GM23338 (cell line): Measurements from ENCODE around the gene POLA1. TPM values are rescaled to one million over a fixed set of nuclear protein-coding genes. Genes with fewer than 3 reads are reported as not detected.

Experiments
- ATAC-seq: fragments of 200-7000 bp; cut with Tn5 transposase; 3 replicates; pipeline ENCODE4 v1.9.1; 2020
- DNase-seq: peaks from one replicate; pipeline ENCODE4 v3.0.0-alpha.2; 2015; ENCODE audit warnings: low spot score
- H2AFZ ChIP-seq: fragments of 200-600 bp; sonication (generic); 2 replicates; pipeline ENCODE4 v1.8.0; 2016; ENCODE audit warnings: antibody characterized with exemption, mild to moderate bottlenecking, moderate library complexity
- H3F3A ChIP-seq: fragments of 200-600 bp; sonication (generic); replicated peaks from 2 replicates; pipeline ENCODE4 v1.8.0; 2017; ENCODE audit warnings: antibody characterized with exemption, mixed run types, low read depth
- H3K27ac ChIP-seq: fragments of 200-600 bp; sonication (generic); 2 replicates; pipeline ENCODE4 v1.6.1; 2016; ENCODE audit warnings: low read depth
- H3K27me3 ChIP-seq: fragments of 200-600 bp; sonication (generic); 2 replicates; pipeline ENCODE4 v1.8.0; 2016; ENCODE audit warnings: mild to moderate bottlenecking, mixed run types, moderate library complexity; ENCODE audit not compliant: insufficient read depth
- H3K36me3 ChIP-seq: fragments of 200-600 bp; sonication (generic); 2 replicates; pipeline ENCODE4 v1.8.0; 2016; ENCODE audit warnings: mild to moderate bottlenecking; ENCODE audit not compliant: insufficient read depth
- H3K4me1 ChIP-seq: fragments of 200-600 bp; sonication (generic); 2 replicates; pipeline ENCODE4 v1.8.0; 2016; ENCODE audit warnings: mild to moderate bottlenecking, moderate library complexity; ENCODE audit not compliant: insufficient read depth
- H3K4me2 ChIP-seq: fragments of 200-600 bp; sonication (generic); 2 replicates; pipeline ENCODE4 v1.7.1; 2017; ENCODE audit warnings: mixed run types
- H3K4me3 ChIP-seq: fragments of 200-600 bp; sonication (generic); 2 replicates; pipeline ENCODE4 v1.6.1; 2016; ENCODE audit warnings: mixed run types
- H3K79me2 ChIP-seq: fragments of 200-600 bp; sonication (generic); replicated peaks from 2 replicates; pipeline ENCODE4 v1.8.0; 2017; ENCODE audit warnings: mild to moderate bottlenecking; ENCODE audit not compliant: insufficient read depth
- H3K9me2 ChIP-seq: fragments of 200-600 bp; sonication (generic); 2 replicates; pipeline ENCODE4 v1.8.0; 2017; ENCODE audit not compliant: insufficient read depth
- H4K20me1 ChIP-seq: fragments of 200-600 bp; sonication (generic); replicated peaks from 2 replicates; pipeline ENCODE4 v1.8.0; 2017; ENCODE audit warnings: mild to moderate bottlenecking; ENCODE audit not compliant: insufficient read depth
- H3K27ac Mint-ChIP-seq: 2 replicates; pipeline ENCODE4 v1.8.0; 2020; ENCODE audit warnings: inconsistent platforms, mild to moderate bottlenecking, moderate library complexity, mixed read lengths
- H3K27me3 Mint-ChIP-seq: 3 replicates; pipeline ENCODE4 v1.8.0; 2022; ENCODE audit warnings: low read depth, mild to moderate bottlenecking, moderate library complexity, mixed read lengths, inconsistent platforms; ENCODE audit not compliant: insufficient read depth, poor library complexity
- H3K36me3 Mint-ChIP-seq: 3 replicates; pipeline ENCODE4 v1.8.0; 2021; ENCODE audit warnings: low read depth, mild to moderate bottlenecking, inconsistent platforms, moderate library complexity, mixed read lengths
- H3K4me1 Mint-ChIP-seq: 3 replicates; pipeline ENCODE4 v1.8.0; 2020; ENCODE audit warnings: mild to moderate bottlenecking, inconsistent platforms, mixed read lengths
- H3K4me3 Mint-ChIP-seq: 3 replicates; pipeline ENCODE4 v1.8.0; 2021; ENCODE audit warnings: moderate library complexity, mild to moderate bottlenecking, inconsistent platforms, mixed read lengths
- H3K9me3 Mint-ChIP-seq: 3 replicates; pipeline ENCODE4 v1.8.0; 2020; ENCODE audit warnings: moderate library complexity, mild to moderate bottlenecking, inconsistent platforms, mixed read lengths
- CREB1 ChIP-seq: fragments of 250-450 bp; sonication (Bioruptor Pico); IDR thresholded peaks from 2 replicates; pipeline ENCODE4 v1.5.0; 2020; ENCODE audit warnings: low read depth, mild to moderate bottlenecking, moderate library complexity
- CTCF ChIP-seq, 2 experiments: fragments of 200-600 bp in 1 of 2; sonication (generic) in 1 of 2; conservative IDR thresholded peaks; 2 replicates each; pipeline versions ENCODE4 v1.5.1 to v1.6.1; 2016 to 2017; ENCODE audit warnings: antibody characterized with exemption in 2 of 2, low read depth in 2 of 2, mild to moderate bottlenecking in 2 of 2, moderate library complexity in 1 of 2
- EZH2 ChIP-seq: fragments of 200-600 bp; sonication (generic); IDR thresholded peaks from one replicate; pipeline ENCODE4 v1.8.0; 2017; ENCODE audit warnings: antibody characterized with exemption, mild to moderate bottlenecking, low read depth; ENCODE audit not compliant: unreplicated experiment
- EZH2phosphoT487 ChIP-seq: fragments of 200-600 bp; sonication (generic); IDR thresholded peaks from one replicate; pipeline ENCODE4 v1.8.1; 2018; ENCODE audit warnings: antibody characterized with exemption; ENCODE audit not compliant: unreplicated experiment
- JUNB ChIP-seq: IDR thresholded peaks from one replicate; pipeline ENCODE4 v1.6.1; 2016; ENCODE audit warnings: antibody characterized with exemption; ENCODE audit not compliant: unreplicated experiment
- NANOG ChIP-seq: IDR thresholded peaks from 2 replicates; pipeline ENCODE4 v1.6.1; 2016; ENCODE audit warnings: antibody characterized with exemption, borderline replicate concordance
- POLR2AphosphoS5 ChIP-seq: IDR thresholded peaks from 2 replicates; pipeline ENCODE4 v1.6.1; 2016; ENCODE audit warnings: antibody characterized with exemption, low read depth
- REST ChIP-seq: IDR thresholded peaks from one replicate; pipeline ENCODE4 v1.6.1; 2018; ENCODE audit warnings: antibody characterized with exemption; ENCODE audit not compliant: unreplicated experiment
- STAT1 ChIP-seq: IDR thresholded peaks from one replicate; pipeline ENCODE4 v1.6.1; 2016; ENCODE audit warnings: antibody characterized with exemption; ENCODE audit not compliant: unreplicated experiment
- ZNF331 ChIP-seq: fragments of 250-450 bp; sonication (Bioruptor Pico); IDR thresholded peaks from 2 replicates; pipeline ENCODE4 v1.5.0; 2020; ENCODE audit warnings: low read depth, mild to moderate bottlenecking, moderate library complexity
- ZNF462 ChIP-seq: fragments of 250-450 bp; sonication (Bioruptor Pico); IDR thresholded peaks from 2 replicates; pipeline ENCODE4 v1.5.0; 2020; ENCODE audit warnings: mild to moderate bottlenecking, moderate library complexity
- polyA plus RNA-seq: library from polyadenylated mRNA; unstranded; fragments of >200 nt; fragmentation: Nextera tagmentation; extraction: Ambion mirVana; gene quantifications from 2 replicates; pipeline ENCODE4 v1.2.1, GENCODE V29; 2016
- total RNA-seq: library from RNA; depleted of rRNA; stranded (reverse); fragments of >200 nt; shearing (Covaris generic); gene quantifications from 2 replicates; pipeline ENCODE4 v1.2.3, GENCODE V29; 2014

Gene POLA1
- total and polyA plus RNA-seq, 2 experiments from 2014 or later = 12.6 to 36.6 TPM

- TF ChIP-seq EZH2 (no peak), CREB1 (CRISPR knock-in tag) (no peak), CTCF (conservative IDR thresholded peaks at IDR 0.05; ENCODE audit: low read depth in 2 of 2) (no peak), ZNF331 (CRISPR knock-in tag) (no peak), STAT1 (no peak), JUNB (no peak)
Measured at GRCh38 chrX:25039036-25039435, 345.3 kb downstream of the POLA1 start (continued).

GRCh38 chrX:25043192-25043591 is 349.5 kb downstream of the POLA1 start:
- H3K9me2 ChIP-seq = no peaks in the 10 kb centered on the region
- H3K27ac ChIP-seq = no peak overlapping the region
- no peaks in the 10 kb centered on the region for H3K9me3 Mint-ChIP-seq
- ATAC-seq (no peak), DNase-seq (no peak)
- H3K4me1 ChIP-seq = peaks cover 7% of the 10 kb centered on the region
- no peaks in the 10 kb centered on the region for H3K79me2 ChIP-seq
- H3F3A ChIP-seq = no peaks in the 10 kb centered on the region
- H2AFZ ChIP-seq = no peak overlapping the region
- H3K27ac Mint-ChIP-seq = no peak overlapping the region
- no peaks in the 10 kb centered on the region; the same call in 2 of the 3 replicates for H3K36me3 Mint-ChIP-seq
- no peaks in the 10 kb centered on the region for H4K20me1 ChIP-seq
- peaks cover 3% of the 10 kb centered on the region for H3K27me3 Mint-ChIP-seq
- TF ChIP-seq NANOG = no peak
- TF ChIP-seq ZNF462 (CRISPR knock-in tag) = no peak
- no peak for TF ChIP-seq EZH2phosphoT487
- TF ChIP-seq POLR2AphosphoS5 = no peak
- TF ChIP-seq ZNF331 (CRISPR knock-in tag) = no peak
- TF ChIP-seq CREB1 (CRISPR knock-in tag) = no peak
- no peak for TF ChIP-seq REST
- no peak for TF ChIP-seq EZH2
- TF ChIP-seq JUNB = no peak
- no peak overlapping the region for H3K4me2 ChIP-seq
- peaks cover 10% of the 10 kb centered on the region for H3K4me1 Mint-ChIP-seq
- no peak overlapping the region for H3K4me3 Mint-ChIP-seq
- no peaks in the 10 kb centered on the region for H3K27me3 ChIP-seq
- no peaks in the 10 kb centered on the region for H3K36me3 ChIP-seq
- H3K4me3 ChIP-seq = no peak overlapping the region
